NOMO-1 treated with dmso at 0.1 percent for 144 hours (cell line): ENCODE data around the gene CANX.
A peak's percentile ranks its signal among the peaks of the same experiment; 100 is the strongest.
"Not testable (repeated sequence)": the region's sequence is repeated elsewhere in the genome, so short reads cannot be mapped to it uniquely, and the experiment has no call there.

Experiments used
- DNase-seq: peaks from one replicate; lab custom pipeline; 2025; ENCODE audit not compliant: unreplicated experiment; lab: John Stamatoyannopoulos, UW

The CANX gene

GRCh38 chr5:179698935-179699615 is at the start of gene CANX:
Gene CANX, plus strand, starts transcription at chr5:179698967. Its CDS starts 6,715 bp downstream, at chr5:179705682.
- no peak for DNase-seq

GRCh38 chr5:179649166-179649703 is 49.5 kb upstream of the CANX start:
- DNase-seq, result not testable (repeated sequence)

DNA sequence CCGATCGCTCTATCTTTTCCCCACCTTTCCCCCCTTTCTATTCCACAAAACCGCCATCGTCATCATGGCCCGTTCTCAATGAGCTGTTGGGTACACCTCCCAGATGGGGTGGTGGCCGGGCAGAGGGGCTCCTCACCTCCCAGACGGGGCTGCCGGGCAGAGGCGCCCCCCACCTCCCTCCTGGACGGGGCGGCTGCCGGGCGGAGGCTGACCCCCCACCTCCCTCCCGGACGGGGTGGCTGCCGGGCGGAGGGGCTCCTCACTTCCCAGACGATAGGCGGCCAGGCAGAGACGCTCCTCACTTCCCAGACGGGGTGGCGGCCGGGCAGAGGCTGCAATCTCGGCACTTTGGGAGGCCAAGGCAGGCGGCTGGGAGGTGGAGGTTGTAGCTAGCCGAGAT is 48.5 kb upstream of the CANX start:
- DNase-seq, result not testable (repeated sequence)

- not testable (repeated sequence) for DNase-seq
These were observed 45.6 kb upstream of the CANX start for GRCh38 chr5:179653135-179653534.

DNA sequence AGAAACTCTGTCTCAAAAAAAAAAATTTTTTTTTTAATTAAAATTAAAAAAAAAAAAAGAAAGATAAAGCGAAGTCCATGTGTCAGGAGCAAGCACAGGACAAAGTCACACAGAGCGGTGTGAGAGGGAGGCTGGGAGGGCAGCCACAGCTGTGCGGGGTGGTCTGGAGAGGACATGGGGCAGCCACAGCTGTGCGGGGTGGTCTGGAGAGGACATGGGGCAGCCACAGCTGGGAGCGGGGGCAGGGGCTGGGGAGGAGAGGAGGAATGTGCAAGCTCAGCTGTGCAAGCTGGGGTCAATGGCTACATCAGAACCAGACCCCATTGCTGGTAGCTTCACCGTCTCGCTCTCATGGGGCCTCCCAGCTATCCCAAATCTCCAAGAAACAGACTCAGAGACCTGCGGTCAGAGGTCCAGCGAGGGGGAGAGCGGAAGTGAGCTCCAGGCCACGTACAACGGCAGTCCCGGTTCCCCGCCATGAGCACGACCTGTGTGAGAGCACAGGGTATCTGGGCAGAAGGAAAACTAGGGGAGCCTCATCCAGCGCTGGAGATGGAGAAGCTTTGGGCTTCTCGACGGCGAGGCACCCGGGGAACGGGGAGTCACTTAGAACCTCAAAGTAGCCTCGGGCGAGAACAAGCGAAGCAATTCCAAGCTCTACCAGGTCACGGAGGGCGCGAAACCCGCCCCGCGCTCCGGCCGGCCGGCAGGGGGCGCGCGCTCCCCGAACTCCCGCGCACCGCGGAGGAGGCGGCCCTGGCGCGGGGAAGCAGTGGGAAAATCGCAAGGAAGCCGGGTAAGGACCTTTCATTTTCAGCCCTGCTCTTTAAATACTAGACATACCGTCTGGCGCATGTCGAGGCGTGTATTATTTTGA is 41.2 kb upstream of the CANX start:
- DNase-seq, result not testable (repeated sequence)

GRCh38 chr5:179658179-179658856 is 40.4 kb upstream of the CANX start:
- peak; percentile 35 for DNase-seq

GRCh38 chr5:179661647-179662046 is 37.1 kb upstream of the CANX start:
- DNase-seq, result not testable (repeated sequence)

DNA sequence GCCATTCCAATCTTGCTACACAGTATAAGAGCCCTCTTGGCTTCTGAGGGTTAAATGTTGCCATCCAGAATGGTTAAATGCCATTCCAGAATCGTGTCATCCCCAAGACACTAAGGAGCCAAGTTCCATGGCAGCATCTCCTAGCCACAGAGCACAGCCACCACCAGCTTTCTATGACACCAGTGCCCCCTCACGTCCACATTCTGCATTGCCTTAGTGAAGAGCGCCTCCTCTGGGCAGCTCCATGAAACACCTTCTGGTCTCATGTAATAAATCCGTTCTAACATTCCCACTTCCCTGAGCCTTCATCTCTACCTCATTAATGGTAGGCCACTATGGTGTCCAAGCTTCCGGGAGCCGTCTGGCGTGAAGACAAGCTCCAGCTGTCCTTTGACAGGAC is 30.4 kb upstream of the CANX start:
- DNase-seq, result peak; percentile 66

- peak; percentile 94 for DNase-seq
These were observed 20.3 kb upstream of the CANX start for GRCh38 chr5:179678223-179679013.

GRCh38 chr5:179679014-179679674 is 19.6 kb upstream of the CANX start:
- DNase-seq, result no peak

DNA sequence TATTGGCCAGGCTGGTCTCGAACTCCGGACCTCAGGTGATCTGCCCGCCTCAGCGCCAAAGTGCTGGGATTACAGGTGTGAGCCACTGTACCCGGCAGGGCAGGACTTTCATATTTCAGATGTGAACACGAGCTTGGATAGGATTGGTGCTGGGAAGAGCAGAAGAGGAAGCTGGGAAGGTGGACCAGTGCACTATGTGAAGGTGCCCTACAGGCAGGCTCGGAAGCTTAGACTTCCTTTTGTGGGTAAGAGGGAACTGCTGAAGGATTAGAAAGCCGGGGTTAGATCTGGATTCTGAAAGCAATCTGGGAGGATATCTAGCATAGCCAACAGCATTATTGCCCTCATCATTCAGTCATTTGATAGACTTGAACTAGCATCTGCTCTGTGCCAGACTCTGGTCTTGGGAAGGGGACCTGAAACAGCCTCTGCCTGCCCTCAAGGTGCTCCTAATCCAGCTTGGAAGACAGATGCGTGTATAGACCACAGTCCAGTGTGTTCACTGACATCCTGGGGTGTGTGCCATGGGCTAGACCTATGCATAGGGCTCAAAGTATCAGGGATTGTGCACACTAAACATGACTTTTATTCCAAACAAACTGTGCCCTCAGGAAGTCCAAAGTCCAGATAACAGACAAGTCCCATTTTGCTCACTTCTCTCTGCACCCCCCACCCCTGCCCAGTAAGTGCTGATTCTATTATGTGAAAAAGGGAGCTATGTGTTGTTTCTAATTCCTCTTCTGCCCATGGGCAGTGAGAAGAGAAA is 18.6 kb upstream of the CANX start:
- DNase-seq, result no peak

GRCh38 chr5:179680780-179681401 is 17.9 kb upstream of the CANX start, which contains the start of gene CBY3:
Gene CBY3, minus strand, starts transcription at chr5:179681034. Its CDS starts 116 bp downstream, at chr5:179680918.
- no peak for DNase-seq

DNA sequence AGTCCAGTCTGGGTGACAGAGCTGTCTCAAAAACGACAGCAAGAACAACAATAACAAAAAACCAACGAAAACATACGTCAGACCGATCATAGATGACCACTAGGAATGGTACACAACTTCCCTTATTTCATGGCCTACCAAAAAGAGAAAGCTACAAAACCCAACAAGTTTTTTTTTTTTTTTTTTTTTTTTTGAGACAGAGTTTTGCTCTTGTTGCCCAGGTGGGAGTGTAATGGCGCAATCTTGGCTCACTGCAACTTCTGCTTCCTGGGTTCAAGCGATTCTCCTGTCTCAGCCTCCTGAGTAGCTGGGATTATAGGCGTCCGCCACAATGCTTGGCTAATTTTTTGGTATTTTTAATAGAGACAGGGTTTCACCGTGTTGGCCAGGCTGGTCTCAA is 9.6 kb upstream of the CANX start:
- DNase-seq, result not testable (repeated sequence)

GRCh38 chr5:179694561-179694960 is 4.2 kb upstream of the CANX start:
- DNase-seq, result no peak

GRCh38 chr5:179696603-179697002 is 2.2 kb upstream of the CANX start:
- no peak for DNase-seq

DNA sequence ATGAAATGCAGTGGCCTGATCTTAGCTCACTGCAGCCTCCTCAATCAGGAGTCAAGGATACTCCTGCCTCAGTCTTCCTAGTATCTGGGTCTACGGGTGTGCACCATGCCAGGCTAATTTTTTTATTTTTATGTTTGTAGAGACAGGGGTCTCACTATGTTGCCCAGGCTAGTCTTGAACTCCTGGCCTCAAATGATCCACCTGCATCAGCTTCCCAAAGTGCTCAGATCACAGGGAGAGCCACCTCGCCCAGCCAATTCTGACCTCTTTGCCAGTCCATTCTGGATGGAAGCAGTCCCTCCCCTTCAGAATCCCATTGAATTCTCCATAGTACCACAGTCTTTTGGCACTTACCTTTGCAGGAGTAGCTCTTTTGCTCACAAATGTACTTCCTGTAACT is 1.7 kb upstream of the CANX start:
- no peak for DNase-seq

GRCh38 chr5:179697543-179697942 is 1.2 kb upstream of the CANX start:
- DNase-seq, result not testable (repeated sequence)

- DNase-seq, result peak; percentile 98
These were observed 503 bp upstream of the CANX start for GRCh38 chr5:179697993-179698934.
